MM.1S (cell line): Measurements from ENCODE around the gene LMBR1.
"Not testable (repeated sequence)": the region's sequence is repeated elsewhere in the genome, so short reads cannot be mapped to it uniquely, and the experiment has no call there.

Experiments used
- DNase-seq: peaks from one replicate; pipeline ENCODE4 v3.0.0-alpha.2; 2015
- H2AFZ ChIP-seq: fragments of 300-600 bp; sonication (generic); 2 replicates; pipeline ENCODE4 v1.6.0; 2016; ENCODE audit warnings: antibody characterized with exemption, low read length
- H3F3A ChIP-seq: fragments of 300-600 bp; sonication (generic); 2 replicates; pipeline ENCODE4 v1.6.1; 2016; ENCODE audit warnings: mild to moderate bottlenecking, antibody characterized with exemption, low read length, moderate library complexity, mixed read lengths; ENCODE audit not compliant: insufficient read depth
- H3K27ac ChIP-seq: fragments of 300-600 bp; sonication (generic); 2 replicates; pipeline ENCODE4 v1.5.1; 2016; ENCODE audit warnings: mild to moderate bottlenecking, low read length
- H3K27me3 ChIP-seq: fragments of 300-600 bp; sonication (generic); replicated peaks from 2 replicates; pipeline ENCODE4 v1.6.0; 2016; ENCODE audit warnings: low read length; ENCODE audit not compliant: insufficient read depth
- H3K36me3 ChIP-seq: fragments of 300-600 bp; sonication (generic); replicated peaks from 2 replicates; pipeline ENCODE4 v1.6.1; 2016; ENCODE audit warnings: mild to moderate bottlenecking, low read length, mixed read lengths; ENCODE audit not compliant: insufficient read depth
- H3K4me1 ChIP-seq: fragments of 300-600 bp; sonication (generic); 2 replicates; pipeline ENCODE4 v1.6.1; 2016; ENCODE audit warnings: low read length, mixed read lengths
- H3K4me2 ChIP-seq: fragments of 300-600 bp; sonication (generic); 2 replicates; pipeline ENCODE4 v1.6.0; 2016; ENCODE audit warnings: low read depth, low read length
- H3K4me3 ChIP-seq: fragments of 300-600 bp; sonication (generic); 2 replicates; pipeline ENCODE4 v1.5.1; 2016; ENCODE audit warnings: low read length, mixed read lengths
- H3K79me2 ChIP-seq: fragments of 300-600 bp; sonication (generic); 2 replicates; pipeline ENCODE4 v1.6.1; 2016; ENCODE audit warnings: mixed run types, low read length, mixed read lengths
- H3K9ac ChIP-seq: fragments of 300-600 bp; sonication (generic); 2 replicates; pipeline ENCODE4 v1.6.1; 2016; ENCODE audit warnings: low read length, mixed read lengths
- H3K9me2 ChIP-seq: fragments of 300-600 bp; sonication (generic); replicated peaks from 2 replicates; pipeline ENCODE4 v1.6.1; 2016; ENCODE audit warnings: mild to moderate bottlenecking, low read length, mixed read lengths; ENCODE audit not compliant: insufficient read depth
- H3K9me3 ChIP-seq: fragments of 300-600 bp; sonication (generic); replicated peaks from 2 replicates; pipeline ENCODE4 v1.6.1; 2016; ENCODE audit warnings: mild to moderate bottlenecking, low read length, mixed read lengths; ENCODE audit not compliant: insufficient read depth
- H4K20me1 ChIP-seq: fragments of 300-600 bp; sonication (generic); 2 replicates; pipeline ENCODE4 v1.6.1; 2016; ENCODE audit warnings: mild to moderate bottlenecking, low read length, moderate library complexity, mixed read lengths; ENCODE audit not compliant: insufficient read depth
- CTCF ChIP-seq: fragments of 300-600 bp; sonication (generic); IDR thresholded peaks from 2 replicates; pipeline ENCODE4 v1.5.1; 2016; ENCODE audit warnings: antibody characterized with exemption, low read length, mixed read lengths
- EZH2 ChIP-seq: fragments of 300-600 bp; sonication (generic); optimal IDR thresholded peaks from 2 replicates; pipeline ENCODE3; 2017; ENCODE audit warnings: low read depth, mild to moderate bottlenecking, antibody characterized with exemption, low read length, mixed read lengths
- EZH2phosphoT487 ChIP-seq: fragments of 300-600 bp; sonication (generic); IDR thresholded peaks from 2 replicates; pipeline ENCODE4 v1.6.1; 2018; ENCODE audit warnings: antibody characterized with exemption, low read length

The LMBR1 gene

GRCh38 chr7:156940421-156941122, 47.6 kb upstream of the LMBR1 start:
- Histone ChIP-seq H3K9me2 (no peaks in the 10 kb centered on the region), H3K79me2 (no peaks in the 10 kb centered on the region), H4K20me1 (no peaks in the 10 kb centered on the region), H3K27ac (no peak overlapping the region), H3K4me3 (no peak overlapping the region), H3K4me2 (no peak overlapping the region), H3K4me1 (no peaks in the 10 kb centered on the region), H3K27me3 (peaks cover 12% of the 10 kb centered on the region), H2AFZ (no peak overlapping the region), H3K9ac (no peak overlapping the region), H3K36me3 (no peaks in the 10 kb centered on the region), H3K9me3 (no peaks in the 10 kb centered on the region), H3F3A (no peaks in the 10 kb centered on the region)
- DNase-seq = no peak
- TF ChIP-seq EZH2 = no peak
- no peak for TF ChIP-seq CTCF
- no peak for TF ChIP-seq EZH2phosphoT487

- not testable (repeated sequence) for H3K9me2 ChIP-seq, H2AFZ ChIP-seq, H3K27me3 ChIP-seq, H3K9me3 ChIP-seq, DNase-seq, H3K4me2 ChIP-seq, H3K36me3 ChIP-seq, H3K79me2 ChIP-seq, H4K20me1 ChIP-seq, H3K4me3 ChIP-seq, H3K27ac ChIP-seq, H3K4me1 ChIP-seq, H3F3A ChIP-seq, H3K9ac ChIP-seq
Measured at GRCh38 chr7:156936766-156937165, 43.8 kb upstream of the LMBR1 start.

- Histone ChIP-seq H3K4me3 (no peak overlapping the region), H3K27me3 (no peaks in the 10 kb centered on the region), H3F3A (no peaks in the 10 kb centered on the region), H3K9me2 (no peaks in the 10 kb centered on the region), H4K20me1 (no peaks in the 10 kb centered on the region), H3K79me2 (no peaks in the 10 kb centered on the region), H3K36me3 (no peaks in the 10 kb centered on the region), H3K4me1 (no peaks in the 10 kb centered on the region), H2AFZ (no peak overlapping the region), H3K9ac (no peak overlapping the region), H3K4me2 (no peak overlapping the region), H3K9me3 (no peaks in the 10 kb centered on the region), H3K27ac (no peak overlapping the region)
- TF ChIP-seq CTCF (no peak), EZH2phosphoT487 (no peak), EZH2 (no peak)
- DNase-seq = no peak
Measured at GRCh38 chr7:156935250-156935649, 42.3 kb upstream of the LMBR1 start.

GRCh38 chr7:156932006-156932405, 39.0 kb upstream of the LMBR1 start:
- Histone ChIP-seq H3K9ac (no peak overlapping the region), H3K9me2 (no peaks in the 10 kb centered on the region), H3F3A (no peaks in the 10 kb centered on the region), H3K79me2 (no peaks in the 10 kb centered on the region), H4K20me1 (no peaks in the 10 kb centered on the region), H3K4me2 (no peak overlapping the region), H3K9me3 (no peaks in the 10 kb centered on the region), H3K27ac (no peak overlapping the region), H3K36me3 (no peaks in the 10 kb centered on the region), H3K4me3 (no peak overlapping the region), H3K4me1 (peaks cover 13% of the 10 kb centered on the region), H3K27me3 (no peaks in the 10 kb centered on the region), H2AFZ (no peak overlapping the region)
- no peak for DNase-seq
- TF ChIP-seq EZH2phosphoT487 = no peak
- TF ChIP-seq EZH2 = no peak
